HepG2 (cell line): Measurements from ENCODE around the gene TENT5A.

Experiments
- FOXP1 ChIP-seq, 2 experiments: fragments of 450-650 bp in 1 of 2; IDR thresholded peaks; 2 replicates each; pipeline ENCODE4 v1.6.1; 2017 to 2018; ENCODE audit warnings: antibody characterized with exemption in 1 of 2
- TAF1 ChIP-seq: sonication (generic); formaldehyde crosslinking; IDR thresholded peaks from 2 replicates; pipeline ENCODE4 v1.4.0; 2020; ENCODE audit warnings: missing genetic modification reagents
- YY1 ChIP-seq: IDR thresholded peaks from 2 replicates; pipeline ENCODE4 v1.6.1; 2011; ENCODE audit warnings: low read length, low read depth, moderate library complexity, mild to moderate bottlenecking; ENCODE audit not compliant: insufficient read depth, insufficient replicate concordance
- ZNF30 ChIP-seq: sonication (generic); formaldehyde crosslinking; IDR thresholded peaks from 2 replicates; pipeline ENCODE4 v1.5.0; 2020; ENCODE audit warnings: mild to moderate bottlenecking, missing genetic modification reagents
- TF ChIP-seq, protein P1 (sequence below): sonication (generic); formaldehyde crosslinking; IDR thresholded peaks from 2 replicates; pipeline ENCODE4 v1.5.0; 2020; ENCODE audit warnings: mild to moderate bottlenecking, missing genetic modification reagents, moderate library complexity

DNA sequence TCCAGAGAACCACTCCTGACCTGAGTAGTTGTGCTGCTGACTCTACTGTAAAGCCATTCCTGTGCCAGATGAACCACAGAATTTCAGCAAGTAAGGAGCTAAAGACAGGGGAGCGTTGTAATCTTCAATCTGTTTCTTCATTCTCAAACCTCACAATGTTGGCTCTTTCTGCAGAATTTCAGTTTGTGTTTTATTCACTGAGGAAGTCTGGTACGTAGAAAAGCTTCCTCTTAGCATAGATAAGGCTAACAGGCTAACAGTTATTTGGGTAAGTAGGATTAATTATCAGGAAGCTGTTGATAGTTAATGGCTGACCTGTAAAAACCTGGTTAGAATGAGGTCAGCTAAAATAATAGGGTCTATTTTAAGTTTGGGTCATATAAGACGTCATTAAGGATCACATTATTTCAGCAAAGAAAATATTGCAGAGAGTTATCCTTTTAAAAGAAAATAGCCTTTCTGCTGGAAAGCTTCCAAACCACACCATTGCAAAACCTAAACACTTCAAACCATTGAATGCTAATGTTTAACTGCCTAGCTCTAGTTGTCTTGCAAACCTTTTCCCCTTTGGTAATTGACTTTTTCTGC, 14.1 kb upstream of the TENT5A start:
- TF ChIP-seq TAF1 (no peak), YY1 (no peak), ZNF30 (CRISPR knock-in tag) (no peak), FOXP1 (IDR thresholded peaks at IDR 0.05) (no peak), FOXP1 (CRISPR knock-in tag; IDR thresholded peaks at IDR 0.05) (peak; percentile 37; the same call in 1 of the 2 replicates)
- TF ChIP-seq, protein P1, sequence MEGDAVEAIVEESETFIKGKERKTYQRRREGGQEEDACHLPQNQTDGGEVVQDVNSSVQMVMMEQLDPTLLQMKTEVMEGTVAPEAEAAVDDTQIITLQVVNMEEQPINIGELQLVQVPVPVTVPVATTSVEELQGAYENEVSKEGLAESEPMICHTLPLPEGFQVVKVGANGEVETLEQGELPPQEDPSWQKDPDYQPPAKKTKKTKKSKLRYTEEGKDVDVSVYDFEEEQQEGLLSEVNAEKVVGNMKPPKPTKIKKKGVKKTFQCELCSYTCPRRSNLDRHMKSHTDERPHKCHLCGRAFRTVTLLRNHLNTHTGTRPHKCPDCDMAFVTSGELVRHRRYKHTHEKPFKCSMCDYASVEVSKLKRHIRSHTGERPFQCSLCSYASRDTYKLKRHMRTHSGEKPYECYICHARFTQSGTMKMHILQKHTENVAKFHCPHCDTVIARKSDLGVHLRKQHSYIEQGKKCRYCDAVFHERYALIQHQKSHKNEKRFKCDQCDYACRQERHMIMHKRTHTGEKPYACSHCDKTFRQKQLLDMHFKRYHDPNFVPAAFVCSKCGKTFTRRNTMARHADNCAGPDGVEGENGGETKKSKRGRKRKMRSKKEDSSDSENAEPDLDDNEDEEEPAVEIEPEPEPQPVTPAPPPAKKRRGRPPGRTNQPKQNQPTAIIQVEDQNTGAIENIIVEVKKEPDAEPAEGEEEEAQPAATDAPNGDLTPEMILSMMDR (CRISPR knock-in tag) = no peak
